CD14-positive monocyte (primary cell): ENCODE results near the gene GPR25. TPM values are rescaled to one million over a fixed set of nuclear protein-coding genes. Genes with fewer than 3 reads are reported as not detected.

Experiments used
- DNase-seq, 3 donors: peaks; one replicate each; pipeline ENCODE4 v3.0.0-alpha.2; 2011 to 2022
- H2AFZ ChIP-seq: 2 replicates; pipeline ENCODE4 v1.6.0; 2012; ENCODE audit warnings: mild to moderate bottlenecking, low read depth, low read length, inconsistent platforms; ENCODE audit not compliant: insufficient read depth, poor library complexity, severe bottlenecking
- H3K27ac ChIP-seq, 2 donors: 1 replicate in 1 of 2; 2 replicates in 1 of 2; pipeline ENCODE4 v1.5.1; 2012 to 2013; ENCODE audit warnings: low read length in 2 of 2, control low read depth in 1 of 2, inconsistent platforms in 1 of 2, low read depth in 1 of 2, mild to moderate bottlenecking in 1 of 2
- H3K27me3 ChIP-seq, 2 donors: one replicate each; pipeline versions ENCODE4 v1.6.0 to v1.6.1; 2011 to 2013; ENCODE audit warnings: low read length in 2 of 2; ENCODE audit not compliant: control insufficient read depth in 2 of 2, insufficient read depth in 2 of 2
- H3K36me3 ChIP-seq, 2 donors: replicated peaks in 1 of 2; 1 replicate in 1 of 2; 2 replicates in 1 of 2; pipeline versions ENCODE4 v1.5.1 to v1.6.1; 2012 to 2013; ENCODE audit warnings: low read length in 2 of 2, control low read depth in 1 of 2, inconsistent platforms in 1 of 2, mild to moderate bottlenecking in 1 of 2; ENCODE audit not compliant: insufficient read depth in 2 of 2, control insufficient read depth in 1 of 2
- H3K4me1 ChIP-seq, 2 donors: 1 replicate in 1 of 2; 2 replicates in 1 of 2; pipeline versions ENCODE4 v1.5.1 to v1.6.1; 2012 to 2013; ENCODE audit warnings: low read length in 2 of 2, control low read depth in 1 of 2, inconsistent platforms in 1 of 2, mild to moderate bottlenecking in 1 of 2, moderate library complexity in 1 of 2; ENCODE audit not compliant: insufficient read depth in 2 of 2, control insufficient read depth in 1 of 2
- H3K4me2 ChIP-seq: replicated peaks from 2 replicates; pipeline ENCODE3; 2012; ENCODE audit warnings: low read length, moderate library complexity, mild to moderate bottlenecking; ENCODE audit not compliant: poor library complexity, severe bottlenecking; ENCODE audit errors: extremely low read depth
- H3K4me3 ChIP-seq, 3 experiments: fragments of 200-600 bp in 1 of 3; sonication (generic) in 1 of 3; replicated peaks in 1 of 3; 1 replicate in 2 of 3; 2 replicates in 1 of 3; pipeline ENCODE4 v1.5.1; 2011 to 2013; ENCODE audit warnings: low read length in 3 of 3, mild to moderate bottlenecking in 3 of 3, control low read depth in 2 of 3, low read depth in 2 of 3, inconsistent platforms in 1 of 3, moderate library complexity in 1 of 3
- H3K79me2 ChIP-seq: 2 replicates; pipeline ENCODE4 v1.6.0; 2012; ENCODE audit warnings: mild to moderate bottlenecking, control low read depth, inconsistent platforms, low read length, moderate library complexity; ENCODE audit not compliant: insufficient read depth
- H3K9ac ChIP-seq: 2 replicates; pipeline ENCODE4 v1.6.0; 2017; ENCODE audit warnings: low read length, mild to moderate bottlenecking; ENCODE audit not compliant: insufficient read depth, poor library complexity, severe bottlenecking
- H3K9me3 ChIP-seq, 2 donors: replicated peaks in 1 of 2; 1 replicate in 1 of 2; 2 replicates in 1 of 2; pipeline versions ENCODE4 v1.5.1 to v1.6.1; 2012 to 2013; ENCODE audit warnings: low read length in 2 of 2, control low read depth in 1 of 2; ENCODE audit not compliant: control insufficient read depth in 1 of 2, insufficient read depth in 1 of 2
- H4K20me1 ChIP-seq: 2 replicates; pipeline ENCODE4 v1.6.0; 2012; ENCODE audit warnings: mild to moderate bottlenecking, low read length, control low read depth, moderate library complexity; ENCODE audit not compliant: insufficient read depth
- H3K27ac Mint-ChIP-seq, 7 donors: one replicate each; pipeline ENCODE4 v1.8.0; 2020; ENCODE audit warnings: mild to moderate bottlenecking in 7 of 7, mixed read lengths in 7 of 7, moderate library complexity in 6 of 7, inconsistent platforms in 2 of 7
- H3K27me3 Mint-ChIP-seq, 3 donors: one replicate each; pipeline ENCODE4 v1.8.0; 2021 to 2022; ENCODE audit warnings: low read depth in 3 of 3, mild to moderate bottlenecking in 3 of 3, mixed read lengths in 3 of 3, moderate library complexity in 3 of 3, inconsistent platforms in 1 of 3
- H3K36me3 Mint-ChIP-seq, 2 donors: one replicate each; pipeline ENCODE4 v1.8.0; 2020; ENCODE audit warnings: mixed read lengths in 2 of 2, inconsistent platforms in 1 of 2, mild to moderate bottlenecking in 1 of 2
- H3K4me1 Mint-ChIP-seq: one replicate; pipeline ENCODE4 v1.8.0; 2020; ENCODE audit warnings: mild to moderate bottlenecking, mixed read lengths
- H3K4me3 Mint-ChIP-seq, 2 donors: one replicate each; pipeline ENCODE4 v1.8.0; 2020; ENCODE audit warnings: mild to moderate bottlenecking in 2 of 2, mixed read lengths in 2 of 2, moderate library complexity in 1 of 2
- H3K9me3 Mint-ChIP-seq, 7 donors: one replicate each; pipeline ENCODE4 v1.8.0; 2020 to 2022; ENCODE audit warnings: mixed read lengths in 7 of 7, mild to moderate bottlenecking in 6 of 7, moderate library complexity in 6 of 7, inconsistent platforms in 2 of 7
- CTCF ChIP-seq: fragments of 200-600 bp; IDR thresholded peaks from one replicate; pipeline ENCODE4 v1.8.0; 2022; ENCODE audit warnings: antibody characterized with exemption, mild to moderate bottlenecking
- WGBS: methylation state at CpG from one replicate; pipeline ENCODE4 v1.1.5; 2013; ENCODE audit warnings: missing lambda C conversion rate; ENCODE audit not compliant: insufficient coverage; 5-methylcytosine and 5-hydroxymethylcytosine counted together
- intact Hi-C, 2 donors: fragments of 100-400 bp; cut with micrococcal nuclease; formaldehyde crosslinking; loops; one replicate each; pipeline versions ENCODE4 v1.15.0 to v1.15.1; 2023
- polyA plus RNA-seq, 3 donors: library from polyadenylated mRNA; depleted of rRNA in 1 of 3; unstranded in 2 of 3; stranded (reverse) in 1 of 3; fragments of 300-500 nt in 2 of 3; fragments of >200 nt in 1 of 3; fragmentation: Illumina TruSeq in 2 of 3; gene quantifications; 1 replicate in 2 of 3; 2 replicates in 1 of 3; pipeline ENCODE4 v1.2.3, GENCODE V29; 2012 to 2021

Gene GPR25
- polyA plus RNA-seq, 3 donors: 0.13 TPM; not detected in 2

GRCh38 chr1:200918006-200918405, 45.2 kb downstream of the GPR25 start:
- Histone ChIP-seq H3K9me3 (no peaks in the 10 kb centered on the region), H3K79me2 (no peaks in the 10 kb centered on the region), H3K4me2 (no peak overlapping the region), H2AFZ (no peak overlapping the region), H3K36me3 (no peaks in the 10 kb centered on the region), H3K27me3 (no peaks in the 10 kb centered on the region), H3K9ac (no peak overlapping the region), H3K27ac (no peak overlapping the region), H3K4me1 (no peaks in the 10 kb centered on the region), H3K4me3 (no peak overlapping the region), H4K20me1 (no peaks in the 10 kb centered on the region)
- Mint-ChIP-seq H3K27ac (no peak overlapping the region), H3K9me3 (no peaks in the 10 kb centered on the region), H3K4me3 (no peak overlapping the region), H3K36me3 (no peaks in the 10 kb centered on the region), H3K27me3 (peaks cover 0 to 3% (median 2%) of the 10 kb centered on the region in 3 donors), H3K4me1 (peaks cover 8% of the 10 kb centered on the region)
- 100% methylated on average over 1 of the region's 3 CpGs for WGBS
- no peak for DNase-seq
- TF ChIP-seq CTCF: no peak
- intact Hi-C loops: no loop called here

- no peak for DNase-seq
- WGBS: 95% methylated on average over 2 of the region's 2 CpGs
Observed at GRCh38 chr1:200919386-200919785, 46.6 kb downstream of the GPR25 start.

More at GRCh38 chr1:200919386-200919785, 46.6 kb downstream of the GPR25 start:
- intact Hi-C loops: no loop called here
- Histone ChIP-seq H3K9ac (no peak overlapping the region), H4K20me1 (no peaks in the 10 kb centered on the region), H2AFZ (no peak overlapping the region), H3K27me3 (no peaks in the 10 kb centered on the region), H3K4me1 (no peaks in the 10 kb centered on the region), H3K79me2 (no peaks in the 10 kb centered on the region), H3K4me3 (no peak overlapping the region), H3K27ac (no peak overlapping the region), H3K9me3 (no peaks in the 10 kb centered on the region), H3K36me3 (no peaks in the 10 kb centered on the region), H3K4me2 (no peak overlapping the region)
- Mint-ChIP-seq H3K36me3 (no peaks in the 10 kb centered on the region), H3K27me3 (peaks cover 0 to 2% (median 2%) of the 10 kb centered on the region in 3 donors), H3K4me3 (no peak overlapping the region), H3K27ac (no peak overlapping the region), H3K4me1 (peaks cover 8% of the 10 kb centered on the region), H3K9me3 (no peaks in the 10 kb centered on the region)
- no peak for TF ChIP-seq CTCF
